CD14-positive monocyte (primary cell): Measurements from ENCODE around the gene SRP9. TPM values are rescaled to one million over a fixed set of nuclear protein-coding genes. Genes with fewer than 3 reads are reported as not detected.
"Not testable (repeated sequence)": the region's sequence is repeated elsewhere in the genome, so short reads cannot be mapped to it uniquely, and the experiment has no call there.

Experiments used
- DNase-seq, 3 donors: peaks; one replicate each; pipeline ENCODE4 v3.0.0-alpha.2; 2011 to 2022
- H2AFZ ChIP-seq: 2 replicates; pipeline ENCODE4 v1.6.0; 2012; ENCODE audit warnings: mild to moderate bottlenecking, low read depth, low read length, inconsistent platforms; ENCODE audit not compliant: insufficient read depth, poor library complexity, severe bottlenecking
- H3K27ac ChIP-seq, 2 donors: 1 replicate in 1 of 2; 2 replicates in 1 of 2; pipeline ENCODE4 v1.5.1; 2012 to 2013; ENCODE audit warnings: low read length in 2 of 2, control low read depth in 1 of 2, inconsistent platforms in 1 of 2, low read depth in 1 of 2, mild to moderate bottlenecking in 1 of 2
- H3K27me3 ChIP-seq, 2 donors: one replicate each; pipeline versions ENCODE4 v1.6.0 to v1.6.1; 2011 to 2013; ENCODE audit warnings: low read length in 2 of 2; ENCODE audit not compliant: control insufficient read depth in 2 of 2, insufficient read depth in 2 of 2
- H3K36me3 ChIP-seq, 2 donors: replicated peaks in 1 of 2; 1 replicate in 1 of 2; 2 replicates in 1 of 2; pipeline versions ENCODE4 v1.5.1 to v1.6.1; 2012 to 2013; ENCODE audit warnings: low read length in 2 of 2, control low read depth in 1 of 2, inconsistent platforms in 1 of 2, mild to moderate bottlenecking in 1 of 2; ENCODE audit not compliant: insufficient read depth in 2 of 2, control insufficient read depth in 1 of 2
- H3K4me1 ChIP-seq, 2 donors: 1 replicate in 1 of 2; 2 replicates in 1 of 2; pipeline versions ENCODE4 v1.5.1 to v1.6.1; 2012 to 2013; ENCODE audit warnings: low read length in 2 of 2, control low read depth in 1 of 2, inconsistent platforms in 1 of 2, mild to moderate bottlenecking in 1 of 2, moderate library complexity in 1 of 2; ENCODE audit not compliant: insufficient read depth in 2 of 2, control insufficient read depth in 1 of 2
- H3K4me2 ChIP-seq: replicated peaks from 2 replicates; pipeline ENCODE3; 2012; ENCODE audit warnings: low read length, moderate library complexity, mild to moderate bottlenecking; ENCODE audit not compliant: poor library complexity, severe bottlenecking; ENCODE audit errors: extremely low read depth
- H3K4me3 ChIP-seq, 3 experiments: fragments of 200-600 bp in 1 of 3; sonication (generic) in 1 of 3; replicated peaks in 1 of 3; 1 replicate in 2 of 3; 2 replicates in 1 of 3; pipeline ENCODE4 v1.5.1; 2011 to 2013; ENCODE audit warnings: low read length in 3 of 3, mild to moderate bottlenecking in 3 of 3, control low read depth in 2 of 3, low read depth in 2 of 3, inconsistent platforms in 1 of 3, moderate library complexity in 1 of 3
- H3K79me2 ChIP-seq: 2 replicates; pipeline ENCODE4 v1.6.0; 2012; ENCODE audit warnings: mild to moderate bottlenecking, control low read depth, inconsistent platforms, low read length, moderate library complexity; ENCODE audit not compliant: insufficient read depth
- H3K9ac ChIP-seq: 2 replicates; pipeline ENCODE4 v1.6.0; 2017; ENCODE audit warnings: low read length, mild to moderate bottlenecking; ENCODE audit not compliant: insufficient read depth, poor library complexity, severe bottlenecking
- H3K9me3 ChIP-seq, 2 donors: replicated peaks in 1 of 2; 1 replicate in 1 of 2; 2 replicates in 1 of 2; pipeline versions ENCODE4 v1.5.1 to v1.6.1; 2012 to 2013; ENCODE audit warnings: low read length in 2 of 2, control low read depth in 1 of 2; ENCODE audit not compliant: control insufficient read depth in 1 of 2, insufficient read depth in 1 of 2
- H4K20me1 ChIP-seq: 2 replicates; pipeline ENCODE4 v1.6.0; 2012; ENCODE audit warnings: mild to moderate bottlenecking, low read length, control low read depth, moderate library complexity; ENCODE audit not compliant: insufficient read depth
- H3K27ac Mint-ChIP-seq, 7 donors: one replicate each; pipeline ENCODE4 v1.8.0; 2020; ENCODE audit warnings: mild to moderate bottlenecking in 7 of 7, mixed read lengths in 7 of 7, moderate library complexity in 6 of 7, inconsistent platforms in 2 of 7
- H3K27me3 Mint-ChIP-seq, 3 donors: one replicate each; pipeline ENCODE4 v1.8.0; 2021 to 2022; ENCODE audit warnings: low read depth in 3 of 3, mild to moderate bottlenecking in 3 of 3, mixed read lengths in 3 of 3, moderate library complexity in 3 of 3, inconsistent platforms in 1 of 3
- H3K36me3 Mint-ChIP-seq, 2 donors: one replicate each; pipeline ENCODE4 v1.8.0; 2020; ENCODE audit warnings: mixed read lengths in 2 of 2, inconsistent platforms in 1 of 2, mild to moderate bottlenecking in 1 of 2
- H3K4me1 Mint-ChIP-seq: one replicate; pipeline ENCODE4 v1.8.0; 2020; ENCODE audit warnings: mild to moderate bottlenecking, mixed read lengths
- H3K4me3 Mint-ChIP-seq, 2 donors: one replicate each; pipeline ENCODE4 v1.8.0; 2020; ENCODE audit warnings: mild to moderate bottlenecking in 2 of 2, mixed read lengths in 2 of 2, moderate library complexity in 1 of 2
- H3K9me3 Mint-ChIP-seq, 7 donors: one replicate each; pipeline ENCODE4 v1.8.0; 2020 to 2022; ENCODE audit warnings: mixed read lengths in 7 of 7, mild to moderate bottlenecking in 6 of 7, moderate library complexity in 6 of 7, inconsistent platforms in 2 of 7
- CTCF ChIP-seq: fragments of 200-600 bp; IDR thresholded peaks from one replicate; pipeline ENCODE4 v1.8.0; 2022; ENCODE audit warnings: antibody characterized with exemption, mild to moderate bottlenecking
- WGBS: methylation state at CpG from one replicate; pipeline ENCODE4 v1.1.5; 2013; ENCODE audit warnings: missing lambda C conversion rate; ENCODE audit not compliant: insufficient coverage; 5-methylcytosine and 5-hydroxymethylcytosine counted together
- intact Hi-C, 2 donors: fragments of 100-400 bp; cut with micrococcal nuclease; formaldehyde crosslinking; loops; one replicate each; pipeline versions ENCODE4 v1.15.0 to v1.15.1; 2023
- polyA plus RNA-seq, 3 donors: library from polyadenylated mRNA; depleted of rRNA in 1 of 3; unstranded in 2 of 3; stranded (reverse) in 1 of 3; fragments of 300-500 nt in 2 of 3; fragments of >200 nt in 1 of 3; fragmentation: Illumina TruSeq in 2 of 3; gene quantifications; 1 replicate in 2 of 3; 2 replicates in 1 of 3; pipeline ENCODE4 v1.2.3, GENCODE V29; 2012 to 2021

SRP9 gene
- polyA plus RNA-seq, 3 donors: 89.5 to 329 (median 281) TPM

- no peak overlapping the region for H3K27ac ChIP-seq
- no peak for DNase-seq
- no peak overlapping the region for H3K9ac ChIP-seq
- H3K36me3 ChIP-seq: no peaks in the 10 kb centered on the region
- no peaks in the 10 kb centered on the region for H3K9me3 ChIP-seq
- Mint-ChIP-seq H3K27ac (no peak overlapping the region), H3K9me3 (no peaks in the 10 kb centered on the region), H3K27me3 (peaks cover 0 to 5% (median 0%) of the 10 kb centered on the region in 3 donors), H3K36me3 (no peaks in the 10 kb centered on the region), H3K4me3 (no peak overlapping the region), H3K4me1 (peaks cover 22% of the 10 kb centered on the region)
- H4K20me1 ChIP-seq: no peaks in the 10 kb centered on the region
- no peaks in the 10 kb centered on the region for H3K27me3 ChIP-seq
- no peak overlapping the region for H3K4me3 ChIP-seq
- WGBS: 100% methylated on average over 5 of the region's 6 CpGs
- no peaks in the 10 kb centered on the region for H3K79me2 ChIP-seq
- intact Hi-C loops: no loop called here
- no peak for TF ChIP-seq CTCF
- H3K4me1 ChIP-seq: peaks cover 6 to 23% of the 10 kb centered on the region in 2 donors
- no peak overlapping the region for H2AFZ ChIP-seq
- H3K4me2 ChIP-seq: no peak overlapping the region
Measured at GRCh38 chr1:225760531-225760930, 17.1 kb upstream of the SRP9 start.

- H3K27me3 ChIP-seq, H4K20me1 ChIP-seq, H3K4me3 Mint-ChIP-seq, H3K9ac ChIP-seq, H3K4me2 ChIP-seq, H3K9me3 ChIP-seq, H3K27ac ChIP-seq, H3K79me2 ChIP-seq, H3K36me3 Mint-ChIP-seq, H3K27ac Mint-ChIP-seq, H3K27me3 Mint-ChIP-seq, H3K36me3 ChIP-seq, DNase-seq, H2AFZ ChIP-seq, H3K9me3 Mint-ChIP-seq, intact Hi-C loops, H3K4me3 ChIP-seq: not testable (repeated sequence)
- 97% methylated on average over 3 of the region's 6 CpGs for WGBS
- peaks cover 14% of the 10 kb centered on the region for H3K4me1 Mint-ChIP-seq
- H3K4me1 ChIP-seq: peaks cover 6 to 14% of the 10 kb centered on the region in 2 donors
Measured at GRCh38 chr1:225761395-225761794, 16.2 kb upstream of the SRP9 start.
